Upper lobe of left lung (tissue), 4 donors: Measurements from ENCODE around the gene KIAA0232.

Source experiments
- CTCF ChIP-seq, 6 experiments: fragments of 450-650 bp in 4 of 6; fragments of 200-600 bp in 2 of 6; sonication (generic) in 2 of 6; IDR thresholded peaks; one replicate each; pipeline ENCODE4 v1.5.1; 2016 to 2019; ENCODE audit warnings: antibody characterized with exemption in 6 of 6
- EP300 ChIP-seq, 4 donors: sonication (generic); formaldehyde crosslinking; IDR thresholded peaks; one replicate each; pipeline ENCODE4 v1.5.1; 2017; ENCODE audit warnings: antibody characterized with exemption in 4 of 4, control low read depth in 2 of 4
- POLR2A ChIP-seq, 4 donors: fragments of 450-650 bp; IDR thresholded peaks; one replicate each; pipeline ENCODE4 v1.5.1; 2016 to 2017; ENCODE audit warnings: antibody characterized with exemption in 4 of 4, mild to moderate bottlenecking in 2 of 4
- POLR2AphosphoS5 ChIP-seq, 2 donors: sonication (generic); formaldehyde crosslinking; IDR thresholded peaks; one replicate each; pipeline ENCODE4 v1.5.1; 2017; ENCODE audit warnings: antibody characterized with exemption in 2 of 2

GRCh38 chr4:6910340-6910959 lies 127.9 kb downstream of the KIAA0232 start:
- TF ChIP-seq CTCF (IDR thresholded peaks at IDR 0.05) (peak in 2 of 6 experiments; percentile 10 to 34), POLR2AphosphoS5 (IDR thresholded peaks at IDR 0.05) (no peak), POLR2A (IDR thresholded peaks at IDR 0.05) (peak in 1 of 4 donors; percentile 20), EP300 (IDR thresholded peaks at IDR 0.05) (no peak)
